CD4-positive, alpha-beta T cell treated with Interleukin-6 for 4 hours (primary cell): ENCODE measurements around the gene PPP1R8.
"Not testable (repeated sequence)": the region's sequence is repeated elsewhere in the genome, so short reads cannot be mapped to it uniquely, and the experiment has no call there.

Experiments
- DNase-seq: peaks from one replicate; pipeline ENCODE4 v3.0.0-alpha.2; 2020; ENCODE audit warnings: mixed read lengths

Gene PPP1R8

GRCh38 chr1:27830621-27831440, at the start of gene PPP1R8:
PPP1R8 (plus strand) TSS chr1:27830782; CDS start chr1:27830836, 54 bp downstream.
- DNase-seq: peak; percentile 92

DNA sequence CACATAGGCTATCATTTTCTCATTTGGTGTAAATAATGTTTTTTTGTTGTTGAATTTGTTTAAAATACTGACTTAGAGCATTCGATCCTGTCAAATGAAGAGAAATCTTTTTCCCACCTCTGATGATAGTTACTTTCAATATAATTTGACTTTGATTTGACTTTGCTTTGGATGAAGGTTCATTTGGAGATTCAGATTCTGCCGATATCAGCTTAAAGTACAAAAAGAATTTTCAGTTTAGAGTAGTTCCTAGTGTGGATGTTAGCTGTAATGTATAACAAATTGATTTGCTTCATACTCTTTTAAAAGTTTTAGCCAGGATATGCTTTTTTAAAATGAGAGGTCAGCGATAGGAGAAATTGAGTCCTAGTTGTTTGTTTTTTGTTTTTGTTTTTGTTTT, 47.6 kb upstream of the PPP1R8 start:
- DNase-seq: no peak

DNA sequence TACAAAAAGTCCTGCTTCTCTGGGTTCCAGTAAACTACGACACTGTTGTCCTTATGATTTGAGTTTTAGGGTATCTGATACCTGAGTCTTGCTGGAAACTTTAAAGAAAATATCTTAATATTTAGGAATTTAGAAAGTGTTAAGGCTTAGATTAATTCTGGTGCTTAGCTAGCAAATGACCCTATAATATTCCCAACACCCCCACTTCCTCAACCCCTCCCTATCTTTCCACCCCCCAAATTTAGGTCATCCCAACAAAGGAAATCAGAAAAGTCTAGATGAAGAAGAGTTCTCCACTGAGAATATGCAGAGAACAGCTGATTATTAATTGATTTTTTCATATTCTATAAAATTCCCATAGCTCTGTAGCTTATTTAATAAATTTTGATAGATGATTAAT, 45.9 kb upstream of the PPP1R8 start:
- no peak for DNase-seq

- no peak for DNase-seq
Observed at GRCh38 chr1:27785781-27786455, 44.7 kb upstream of the PPP1R8 start.

DNA sequence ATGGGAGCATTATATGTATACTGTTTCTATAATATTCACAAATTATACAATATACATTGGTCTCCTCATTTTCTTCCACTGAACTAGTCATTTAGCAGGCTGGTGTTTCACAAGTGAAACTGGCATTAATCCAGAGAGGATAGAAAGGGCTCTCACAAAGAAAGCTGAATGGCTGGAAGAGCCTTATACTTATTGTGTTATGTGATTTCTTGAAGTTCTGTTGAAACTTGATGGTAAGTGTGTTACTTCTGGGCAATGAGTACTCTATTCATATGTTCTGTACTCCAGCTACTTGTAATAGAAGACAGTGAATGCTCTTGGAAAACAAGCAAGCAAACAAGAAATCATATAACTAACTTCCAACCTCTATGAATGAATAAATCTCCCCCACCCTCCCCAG, 42.7 kb upstream of the PPP1R8 start:
- no peak for DNase-seq

GRCh38 chr1:27789540-27790041, 41.0 kb upstream of the PPP1R8 start:
- no peak for DNase-seq

DNA sequence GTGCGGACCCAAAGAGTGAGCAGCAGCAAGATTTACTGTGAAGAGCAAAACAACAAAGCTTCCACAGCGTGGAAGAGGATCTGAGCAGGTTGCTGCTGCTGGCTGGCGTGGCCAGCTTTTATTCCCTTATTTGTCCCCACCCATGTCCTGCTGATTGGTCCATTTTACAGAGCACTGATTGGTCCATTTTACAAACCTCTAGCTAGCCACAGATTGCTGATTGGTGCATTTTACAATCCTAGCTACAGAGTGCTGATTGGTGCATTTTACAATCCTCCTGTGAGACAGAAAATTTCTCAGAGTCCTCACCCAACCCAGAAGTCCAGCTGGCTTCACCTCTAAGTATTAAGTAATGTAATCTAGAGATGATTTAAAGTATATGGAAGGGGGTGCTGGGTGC, 40.3 kb upstream of the PPP1R8 start:
- not testable (repeated sequence) for DNase-seq

GRCh38 chr1:27795601-27796000, 35.0 kb upstream of the PPP1R8 start:
- DNase-seq: no peak

DNA sequence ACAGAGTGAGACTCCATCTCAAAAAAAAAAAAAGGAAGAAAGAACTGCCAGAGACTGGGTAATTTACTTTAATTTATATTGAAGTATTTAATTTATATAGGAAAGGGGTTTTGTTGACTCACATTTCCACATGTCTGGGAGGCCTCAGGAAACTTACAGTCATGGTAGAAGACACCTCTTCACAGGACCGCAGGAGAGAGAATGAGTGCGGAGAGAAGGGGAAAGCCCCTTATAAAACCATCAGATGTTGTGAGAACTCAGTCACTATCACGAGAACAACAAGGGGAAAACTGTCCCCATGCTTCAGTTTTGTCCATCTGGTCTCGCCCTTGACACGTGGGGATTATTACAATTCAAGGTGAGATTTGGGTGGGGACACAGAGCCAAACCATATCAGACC, 25.8 kb upstream of the PPP1R8 start:
- no peak for DNase-seq

- no peak for DNase-seq
Observed at GRCh38 chr1:27806758-27807157, 23.8 kb upstream of the PPP1R8 start.

GRCh38 chr1:27807385-27807784, 23.2 kb upstream of the PPP1R8 start:
- DNase-seq: no peak

DNA sequence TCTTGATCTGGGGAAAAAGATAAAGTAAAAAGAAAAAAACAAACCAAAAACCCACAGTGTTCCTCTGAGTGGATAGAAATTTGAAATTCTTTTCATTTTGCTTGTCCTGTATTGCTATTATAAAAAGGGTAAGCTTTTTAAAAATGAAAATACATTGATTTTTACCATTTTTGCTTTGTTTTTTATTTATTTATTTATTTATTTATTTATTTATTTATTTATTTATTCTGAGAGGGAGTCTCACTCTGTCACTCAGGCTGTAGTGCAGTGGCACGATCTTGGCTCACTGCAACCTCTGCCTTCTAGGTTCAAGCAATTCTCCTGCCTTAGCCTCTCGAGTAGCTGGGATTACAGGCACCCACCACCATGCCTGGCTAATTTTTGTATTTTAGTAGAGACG, 22.5 kb upstream of the PPP1R8 start:
- not testable (repeated sequence) for DNase-seq

- no peak for DNase-seq
Observed at GRCh38 chr1:27809883-27810282, 20.7 kb upstream of the PPP1R8 start.

DNA sequence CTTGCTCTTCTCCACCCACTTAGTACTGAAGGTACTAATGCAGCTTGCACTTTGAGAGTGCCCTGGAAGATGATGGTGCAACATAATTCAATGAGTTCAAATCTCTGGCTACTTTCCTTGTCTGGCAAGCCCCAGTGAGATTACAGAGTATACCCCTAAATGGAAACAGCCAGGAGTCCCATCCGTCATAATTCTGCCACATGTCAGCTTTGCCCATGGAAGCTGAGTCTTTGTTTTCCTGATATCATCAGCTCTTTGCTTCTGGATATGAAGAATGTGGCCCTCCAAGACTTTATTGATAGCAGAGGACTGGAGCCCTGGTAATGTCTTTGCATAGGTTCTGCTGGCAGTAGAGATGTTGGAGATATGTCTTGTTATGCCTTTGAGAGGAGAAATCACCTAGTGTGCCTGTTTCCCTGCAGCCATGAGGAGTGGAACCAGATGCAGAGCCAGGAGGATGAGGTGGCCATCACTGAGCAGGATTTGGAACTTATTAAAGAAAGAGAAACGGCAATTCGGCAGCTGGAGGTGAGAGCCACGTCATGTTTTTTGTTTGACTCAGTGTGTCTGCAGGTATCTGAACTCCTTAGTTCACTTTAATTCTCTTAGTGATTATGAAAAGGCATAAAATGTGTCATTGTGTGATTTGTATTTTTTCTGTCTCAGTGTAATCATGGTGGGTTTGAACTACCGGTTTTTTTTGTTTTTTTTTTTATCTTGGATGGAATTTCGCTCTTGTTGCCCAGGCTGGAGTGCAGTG, 18.7 kb upstream of the PPP1R8 start:
- no peak for DNase-seq

- DNase-seq: no peak
Observed at GRCh38 chr1:27816921-27817630, 13.5 kb upstream of the PPP1R8 start.

DNA sequence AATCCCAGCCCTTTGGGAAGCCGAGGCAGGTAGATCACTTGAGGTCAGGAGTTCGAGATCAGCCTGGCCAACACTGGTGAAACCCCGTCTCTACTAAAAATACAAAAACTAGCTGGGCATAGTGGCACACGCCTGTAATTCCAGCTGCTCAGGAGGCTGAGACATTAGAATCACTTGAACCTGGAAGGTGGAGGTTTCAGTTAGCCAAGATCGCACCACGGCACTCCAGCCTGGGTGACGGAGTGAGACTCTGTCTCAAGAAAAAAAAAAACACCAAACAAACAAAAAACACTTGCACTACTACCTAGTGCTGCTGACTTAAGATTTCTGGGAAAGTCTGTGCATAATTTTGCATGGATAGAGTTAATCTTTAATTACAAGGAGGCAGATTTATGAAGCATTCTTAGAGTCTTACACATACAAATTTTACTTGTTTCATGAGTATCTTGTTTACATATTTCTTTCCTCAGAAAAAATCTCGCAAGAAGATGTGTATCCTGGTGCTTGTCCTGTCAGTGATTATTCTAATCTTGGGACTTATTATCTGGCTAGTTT, 8.7 kb upstream of the PPP1R8 start:
- DNase-seq: no peak

DNA sequence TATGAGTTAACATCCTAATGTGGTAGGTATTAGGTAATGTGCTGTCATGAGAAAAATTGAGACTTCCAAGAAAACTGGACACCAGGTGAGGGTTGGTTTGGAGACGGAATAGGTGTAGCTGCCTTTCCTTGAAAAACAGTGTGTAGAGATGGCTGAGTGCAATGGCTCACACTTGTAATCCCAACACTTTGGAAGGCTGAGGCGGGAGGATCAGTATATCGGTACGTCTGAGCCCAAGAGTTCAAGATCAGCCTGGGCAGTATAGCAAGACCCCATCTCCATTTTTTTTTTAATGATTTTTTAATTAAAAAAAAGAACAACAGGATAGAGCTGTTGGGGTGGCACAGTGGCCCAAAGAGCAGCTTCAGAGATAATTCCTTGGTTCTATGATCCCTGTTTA, 6.8 kb upstream of the PPP1R8 start:
- no peak for DNase-seq

DNA sequence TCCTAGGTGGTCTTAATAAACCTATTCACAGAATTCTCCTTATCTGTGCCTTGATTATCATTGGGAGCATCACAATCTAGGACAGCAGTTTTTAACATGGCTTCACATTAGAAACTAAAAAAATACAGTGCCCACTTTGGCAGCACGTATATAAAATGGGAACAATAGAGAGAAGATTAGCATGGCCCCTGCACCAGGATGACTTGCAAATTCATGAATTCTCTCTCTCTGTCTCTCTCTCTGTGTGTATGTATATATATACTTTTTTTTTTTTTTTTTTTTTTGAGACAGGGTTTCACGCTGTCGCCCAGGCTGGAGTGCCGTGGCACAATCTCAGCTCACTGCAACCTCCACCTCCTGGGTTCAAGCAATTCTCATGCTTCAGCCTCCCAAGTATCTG, 6.2 kb upstream of the PPP1R8 start:
- DNase-seq: no peak

DNA sequence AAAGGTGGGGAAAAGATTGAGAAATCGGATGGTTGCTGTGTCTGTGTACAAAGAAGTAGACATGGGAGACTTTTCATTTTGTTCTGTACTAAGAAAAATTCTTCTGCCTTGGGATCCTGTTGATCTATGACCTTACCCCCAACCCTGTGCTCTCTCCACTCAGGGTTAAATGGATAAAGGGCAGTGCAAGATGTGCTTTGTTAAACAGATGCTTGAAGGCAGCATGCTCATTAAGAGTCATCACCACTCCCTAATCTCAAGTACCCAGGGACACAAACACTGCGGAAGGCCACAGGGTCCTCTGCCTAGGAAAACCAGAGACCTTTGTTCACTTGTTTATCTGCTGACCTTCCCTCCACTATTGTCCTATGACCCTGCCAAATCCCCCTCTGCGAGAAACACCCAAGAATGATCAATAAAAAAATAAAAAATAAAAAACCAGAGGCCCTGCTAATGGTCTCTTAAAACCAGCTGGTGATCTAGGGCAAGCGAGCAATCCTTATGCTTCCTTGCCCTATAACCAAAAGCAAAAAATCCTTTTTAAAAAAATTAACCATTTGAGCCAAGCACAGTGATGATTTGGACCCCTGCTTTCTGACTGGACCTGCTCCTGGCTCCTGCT, 1.1 kb upstream of the PPP1R8 start:
- DNase-seq: not testable (repeated sequence)

- no peak for DNase-seq
Observed at GRCh38 chr1:27831568-27832410, 1.2 kb downstream of the PPP1R8 start.

- no peak for DNase-seq
Observed at GRCh38 chr1:27832762-27833161, 2.2 kb downstream of the PPP1R8 start.
